Measurements from ENCODE around the gene PTGES3L.

- TF ChIP-seq POLR2AphosphoS5 (IDR thresholded peaks at IDR 0.05; ENCODE audit: low read depth): no peak
- TF ChIP-seq CTCF (conservative IDR thresholded peaks at IDR 0.05; ENCODE audit: low read depth in 2 of 2): no peak
- TF ChIP-seq EZH2phosphoT487 (IDR thresholded peaks at IDR 0.05; ENCODE audit: unreplicated experiment): no peak
- no peak for TF ChIP-seq EZH2 (IDR thresholded peaks at IDR 0.05; ENCODE audit: low read depth, unreplicated experiment)
- TF ChIP-seq REST (IDR thresholded peaks at IDR 0.05; ENCODE audit: unreplicated experiment): no peak
- TF ChIP-seq CREB1 (CRISPR knock-in tag; IDR thresholded peaks at IDR 0.05; ENCODE audit: low read depth): no peak
- TF ChIP-seq ZNF331 (CRISPR knock-in tag; IDR thresholded peaks at IDR 0.05; ENCODE audit: low read depth): no peak
Observed at GRCh38 chr17:42999003-42999525, 19.2 kb upstream of the PTGES3L start.
